WTC11 (cell line): ENCODE results near the gene MRPL24. TPM values are rescaled to one million over a fixed set of nuclear protein-coding genes. Genes with fewer than 3 reads are reported as not detected.
A peak's percentile ranks its signal among the peaks of the same experiment; 100 is the strongest.

Experiments
- ATAC-seq: fragments of 200-7000 bp; cut with Tn5 transposase; 2 replicates; pipeline ENCODE4 v1.10.0; 2021; ENCODE audit warnings: mild to moderate bottlenecking, moderate library complexity
- CTCF ChIA-PET: fragments of 300-600 bp; sonication (Branson Sonifier 250); formaldehyde crosslinking; loops from one replicate; lab custom pipeline; 2021; ENCODE audit warnings: antibody characterized with exemption; lab: Charles Lee
- POLR2A ChIA-PET: fragments of 350-600 bp; sonication (Branson Sonifier 250); formaldehyde crosslinking; loops from one replicate; lab custom pipeline; 2021; ENCODE audit warnings: antibody characterized with exemption; lab: Charles Lee
- DNase-seq: peaks from one replicate; pipeline ENCODE4 v3.0.0; 2021; ENCODE audit warnings: low spot score
- H3K27ac Mint-ChIP-seq: 2 replicates; pipeline ENCODE4 v1.8.0; 2021; ENCODE audit warnings: mixed read lengths
- H3K27me3 Mint-ChIP-seq: 2 replicates; pipeline ENCODE4 v1.8.0; 2021; ENCODE audit warnings: low read depth, mild to moderate bottlenecking, moderate library complexity, mixed read lengths
- H3K36me3 Mint-ChIP-seq: 2 replicates; pipeline ENCODE4 v1.8.0; 2021; ENCODE audit warnings: mixed read lengths
- H3K4me1 Mint-ChIP-seq: 2 replicates; pipeline ENCODE4 v1.8.0; 2022; ENCODE audit warnings: mixed read lengths
- H3K4me3 Mint-ChIP-seq: 2 replicates; pipeline ENCODE4 v1.8.0; 2021; ENCODE audit warnings: mild to moderate bottlenecking, moderate library complexity, mixed read lengths
- H3K9me3 Mint-ChIP-seq: 2 replicates; pipeline ENCODE4 v1.8.0; 2021; ENCODE audit warnings: mixed read lengths
- ATF3 ChIP-seq: sonication (generic); formaldehyde crosslinking; conservative IDR thresholded peaks from 2 replicates; pipeline ENCODE4 v1.8.1; 2022; ENCODE audit warnings: mild to moderate bottlenecking, missing genetic modification reagents
- E2F5 ChIP-seq: sonication (generic); formaldehyde crosslinking; IDR thresholded peaks from 2 replicates; pipeline ENCODE4 v1.8.1; 2022; ENCODE audit warnings: mild to moderate bottlenecking, moderate library complexity, missing genetic modification reagents
- ESRRA ChIP-seq: sonication (generic); formaldehyde crosslinking; IDR thresholded peaks from 2 replicates; pipeline ENCODE4 v1.8.1; 2022; ENCODE audit warnings: mild to moderate bottlenecking, missing genetic modification reagents, borderline replicate concordance
- GABPB1 ChIP-seq: sonication (generic); formaldehyde crosslinking; IDR thresholded peaks from 2 replicates; pipeline ENCODE4 v1.8.1; 2023; ENCODE audit warnings: mild to moderate bottlenecking, missing genetic modification reagents
- GRHL2 ChIP-seq: fragments of 250-450 bp; sonication (Bioruptor Pico); IDR thresholded peaks from 2 replicates; pipeline ENCODE4 v1.8.0; 2022; ENCODE audit warnings: mild to moderate bottlenecking, moderate library complexity; ENCODE audit not compliant: insufficient replicate concordance, severe bottlenecking
- HMGA2 ChIP-seq: fragments of 250-450 bp; sonication (Bioruptor Pico); IDR thresholded peaks from 2 replicates; pipeline ENCODE4 v1.4.0; 2021; ENCODE audit warnings: mild to moderate bottlenecking, moderate library complexity
- MAX ChIP-seq: sonication (generic); formaldehyde crosslinking; IDR thresholded peaks from 2 replicates; pipeline ENCODE4 v1.8.0; 2022; ENCODE audit warnings: mild to moderate bottlenecking, missing genetic modification reagents
- MXD4 ChIP-seq: fragments of 250-450 bp; sonication (Bioruptor Pico); IDR thresholded peaks from 2 replicates; pipeline ENCODE4 v1.8.0; 2021; ENCODE audit warnings: mild to moderate bottlenecking, moderate library complexity, borderline replicate concordance
- NFYB ChIP-seq: sonication (generic); formaldehyde crosslinking; conservative IDR thresholded peaks from 2 replicates; pipeline ENCODE4 v1.8.0; 2022; ENCODE audit warnings: low read depth, missing genetic modification reagents
- STAT6 ChIP-seq: sonication (generic); formaldehyde crosslinking; conservative IDR thresholded peaks from 2 replicates; pipeline ENCODE4 v1.8.1; 2023; ENCODE audit warnings: mild to moderate bottlenecking, low read depth, missing genetic modification reagents, moderate library complexity
- TP53 ChIP-seq: sonication (generic); formaldehyde crosslinking; IDR thresholded peaks from 2 replicates; pipeline ENCODE4 v1.8.1; 2023; ENCODE audit warnings: mild to moderate bottlenecking, missing genetic modification reagents
- ZNF121 ChIP-seq: sonication (generic); formaldehyde crosslinking; IDR thresholded peaks from 2 replicates; pipeline ENCODE4 v1.8.0; 2023; ENCODE audit warnings: missing genetic modification reagents
- ZNF263 ChIP-seq: sonication (generic); formaldehyde crosslinking; IDR thresholded peaks from 2 replicates; pipeline ENCODE4 v1.8.1; 2022; ENCODE audit warnings: low read depth, mild to moderate bottlenecking, moderate library complexity, missing genetic modification reagents
- ZNF425 ChIP-seq: fragments of 250-450 bp; sonication (Bioruptor Pico); conservative IDR thresholded peaks from 2 replicates; pipeline ENCODE4 v1.9.0; 2021; ENCODE audit warnings: mild to moderate bottlenecking
- total RNA-seq: library from RNA; stranded (reverse); gene quantifications from 3 replicates; pipeline ENCODE4 v1.2.3, GENCODE V29; 2021
- TF ChIP-seq, protein P1 (sequence below): sonication (generic); formaldehyde crosslinking; IDR thresholded peaks from 2 replicates; pipeline ENCODE4 v1.8.1; 2022; ENCODE audit warnings: low read depth, mild to moderate bottlenecking, moderate library complexity, missing genetic modification reagents, borderline replicate concordance
- TF ChIP-seq, protein P2 (sequence below): sonication (generic); formaldehyde crosslinking; IDR thresholded peaks from 2 replicates; pipeline ENCODE4 v1.8.0; 2023; ENCODE audit warnings: mild to moderate bottlenecking, missing genetic modification reagents
- TF ChIP-seq, protein P3 (sequence below): fragments of 250-450 bp; sonication (Bioruptor Pico); IDR thresholded peaks from 2 replicates; pipeline ENCODE4 v1.8.0; 2021; ENCODE audit warnings: mild to moderate bottlenecking

MRPL24 gene
- total RNA-seq, 1 experiment from 2014 or later, result 35.2 TPM

- no peak for TF ChIP-seq STAT6
Observed at GRCh38 chr1:156743367-156744302, 2.7 kb upstream of the MRPL24 start (continued).

- H3K27ac Mint-ChIP-seq, result no peak overlapping the region; the same call in 1 of the 2 replicates
- TF ChIP-seq, protein P1, sequence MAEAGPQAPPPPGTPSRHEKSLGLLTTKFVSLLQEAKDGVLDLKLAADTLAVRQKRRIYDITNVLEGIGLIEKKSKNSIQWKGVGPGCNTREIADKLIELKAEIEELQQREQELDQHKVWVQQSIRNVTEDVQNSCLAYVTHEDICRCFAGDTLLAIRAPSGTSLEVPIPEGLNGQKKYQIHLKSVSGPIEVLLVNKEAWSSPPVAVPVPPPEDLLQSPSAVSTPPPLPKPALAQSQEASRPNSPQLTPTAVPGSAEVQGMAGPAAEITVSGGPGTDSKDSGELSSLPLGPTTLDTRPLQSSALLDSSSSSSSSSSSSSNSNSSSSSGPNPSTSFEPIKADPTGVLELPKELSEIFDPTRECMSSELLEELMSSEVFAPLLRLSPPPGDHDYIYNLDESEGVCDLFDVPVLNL (CRISPR knock-in tag), result no peak
- TF ChIP-seq GABPB1 (CRISPR knock-in tag) (no peak), GRHL2 (CRISPR knock-in tag) (no peak), MAX (CRISPR knock-in tag) (no peak), ZNF263 (CRISPR knock-in tag) (no peak), TP53 (CRISPR knock-in tag) (no peak), HMGA2 (CRISPR knock-in tag) (no peak), E2F5 (no peak), ATF3 (no peak), ZNF121 (CRISPR knock-in tag) (no peak), ESRRA (CRISPR knock-in tag) (no peak)
- TF ChIP-seq, protein P2, sequence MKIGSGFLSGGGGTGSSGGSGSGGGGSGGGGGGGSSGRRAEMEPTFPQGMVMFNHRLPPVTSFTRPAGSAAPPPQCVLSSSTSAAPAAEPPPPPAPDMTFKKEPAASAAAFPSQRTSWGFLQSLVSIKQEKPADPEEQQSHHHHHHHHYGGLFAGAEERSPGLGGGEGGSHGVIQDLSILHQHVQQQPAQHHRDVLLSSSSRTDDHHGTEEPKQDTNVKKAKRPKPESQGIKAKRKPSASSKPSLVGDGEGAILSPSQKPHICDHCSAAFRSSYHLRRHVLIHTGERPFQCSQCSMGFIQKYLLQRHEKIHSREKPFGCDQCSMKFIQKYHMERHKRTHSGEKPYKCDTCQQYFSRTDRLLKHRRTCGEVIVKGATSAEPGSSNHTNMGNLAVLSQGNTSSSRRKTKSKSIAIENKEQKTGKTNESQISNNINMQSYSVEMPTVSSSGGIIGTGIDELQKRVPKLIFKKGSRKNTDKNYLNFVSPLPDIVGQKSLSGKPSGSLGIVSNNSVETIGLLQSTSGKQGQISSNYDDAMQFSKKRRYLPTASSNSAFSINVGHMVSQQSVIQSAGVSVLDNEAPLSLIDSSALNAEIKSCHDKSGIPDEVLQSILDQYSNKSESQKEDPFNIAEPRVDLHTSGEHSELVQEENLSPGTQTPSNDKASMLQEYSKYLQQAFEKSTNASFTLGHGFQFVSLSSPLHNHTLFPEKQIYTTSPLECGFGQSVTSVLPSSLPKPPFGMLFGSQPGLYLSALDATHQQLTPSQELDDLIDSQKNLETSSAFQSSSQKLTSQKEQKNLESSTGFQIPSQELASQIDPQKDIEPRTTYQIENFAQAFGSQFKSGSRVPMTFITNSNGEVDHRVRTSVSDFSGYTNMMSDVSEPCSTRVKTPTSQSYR (CRISPR knock-in tag), result no peak
- TF ChIP-seq, all 79 proteins: peak for 0
- peaks cover 38% of the 10 kb centered on the region for H3K4me1 Mint-ChIP-seq
- H3K4me3 Mint-ChIP-seq, result no peak overlapping the region
- ATAC-seq, result no peak
- POLR2A ChIA-PET, result no interaction called here
- CTCF ChIA-PET, result no interaction called here
- DNase-seq, result no peak
- H3K9me3 Mint-ChIP-seq, result no peaks in the 10 kb centered on the region
- no peaks in the 10 kb centered on the region; the same call in 1 of the 2 replicates for H3K27me3 Mint-ChIP-seq
- peaks cover 25% of the 10 kb centered on the region for H3K36me3 Mint-ChIP-seq
Observed at GRCh38 chr1:156742801-156743200, 1.9 kb upstream of the MRPL24 start.

GRCh38 chr1:156742017-156742416, 1.1 kb upstream of the MRPL24 start:
- POLR2A ChIA-PET, result interaction anchor here (1.5 to 2.1 kb wide), 2 partner anchors 25 to 49 kb away, joined by 5 to 21 read pairs; partner anchors contain the start of gene PRCC
- no peak for TF ChIP-seq ZNF425 (CRISPR knock-in tag)
- no peak for TF ChIP-seq MXD4
- no peak for TF ChIP-seq NFYB (CRISPR knock-in tag)
- TF ChIP-seq TP53 (CRISPR knock-in tag), result no peak
- TF ChIP-seq, protein P3, sequence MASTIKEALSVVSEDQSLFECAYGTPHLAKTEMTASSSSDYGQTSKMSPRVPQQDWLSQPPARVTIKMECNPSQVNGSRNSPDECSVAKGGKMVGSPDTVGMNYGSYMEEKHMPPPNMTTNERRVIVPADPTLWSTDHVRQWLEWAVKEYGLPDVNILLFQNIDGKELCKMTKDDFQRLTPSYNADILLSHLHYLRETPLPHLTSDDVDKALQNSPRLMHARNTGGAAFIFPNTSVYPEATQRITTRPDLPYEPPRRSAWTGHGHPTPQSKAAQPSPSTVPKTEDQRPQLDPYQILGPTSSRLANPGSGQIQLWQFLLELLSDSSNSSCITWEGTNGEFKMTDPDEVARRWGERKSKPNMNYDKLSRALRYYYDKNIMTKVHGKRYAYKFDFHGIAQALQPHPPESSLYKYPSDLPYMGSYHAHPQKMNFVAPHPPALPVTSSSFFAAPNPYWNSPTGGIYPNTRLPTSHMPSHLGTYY (CRISPR knock-in tag), result no peak

More at GRCh38 chr1:156742017-156742416, 1.1 kb upstream of the MRPL24 start:
- ATAC-seq, result no peak
- peak overlapping the region; percentile 100 for H3K27ac Mint-ChIP-seq
- DNase-seq, result no peak
- H3K36me3 Mint-ChIP-seq, result peaks cover 33% of the 10 kb centered on the region
- H3K9me3 Mint-ChIP-seq, result no peaks in the 10 kb centered on the region
- CTCF ChIA-PET, result interaction anchor here (1.3 to 1.5 kb wide), 3 partner anchors 25 to 118 kb away, joined by 7 to 23 read pairs (median 8); partner anchors contain the start of gene PRCC
- no peaks in the 10 kb centered on the region; the same call in 1 of the 2 replicates for H3K27me3 Mint-ChIP-seq
- peaks cover 32% of the 10 kb centered on the region for H3K4me1 Mint-ChIP-seq
- H3K4me3 Mint-ChIP-seq, result peak overlapping the region; percentile 90
